ENCODE data around the gene FNDC4.
"Not testable (repeated sequence)": the region's sequence is repeated elsewhere in the genome, so short reads cannot be mapped to it uniquely, and the experiment has no call there.

The FNDC4 gene

GRCh38 chr2:27494944-27495554, at the start of gene FNDC4:
FNDC4 (minus strand) TSS chr2:27495200; CDS start chr2:27494679, 521 bp downstream.
- Histone ChIP-seq H3K4me3 (ENCODE audit: low read depth, low read length) (peak within 1 kb of the TSS; percentile 93), H3K27me3 (ENCODE audit: control insufficient read depth, insufficient read depth, low read length) (peaks cover 56% of the 10 kb centered on the region), H3K9me3 (ENCODE audit: control insufficient read depth, insufficient read depth, low read depth, low read length) (no peaks in the 10 kb centered on the region), H3K36me3 (ENCODE audit: control insufficient read depth, insufficient read depth, low read length) (peaks cover 2% of the 10 kb centered on the region; the same call in 1 of the 2 replicates), H3K4me1 (ENCODE audit: control insufficient read depth, insufficient read depth, low read length) (peaks cover 8% of the 10 kb centered on the region), H3K27ac (ENCODE audit: low read depth, low read length) (no peak within 1 kb of the TSS), H3K9ac (ENCODE audit: low read length) (peak within 1 kb of the TSS; percentile 78)

GRCh38 chr2:27544143-27544821, 49.3 kb upstream of the FNDC4 start:
- H3K27ac ChIP-seq (ENCODE audit: low read depth, low read length): no peak overlapping the region
- H3K27me3 ChIP-seq (ENCODE audit: control insufficient read depth, insufficient read depth, low read length): no peaks in the 10 kb centered on the region
- H3K9me3 ChIP-seq (ENCODE audit: control insufficient read depth, insufficient read depth, low read depth, low read length): peaks cover 17% of the 10 kb centered on the region
- H3K9ac ChIP-seq (ENCODE audit: low read length): no peak overlapping the region
- no peak overlapping the region for H3K4me3 ChIP-seq (ENCODE audit: low read depth, low read length)
- H3K36me3 ChIP-seq (ENCODE audit: control insufficient read depth, insufficient read depth, low read length): no peaks in the 10 kb centered on the region
- no peaks in the 10 kb centered on the region for H3K4me1 ChIP-seq (ENCODE audit: control insufficient read depth, insufficient read depth, low read length)

- H3K36me3 ChIP-seq (ENCODE audit: control insufficient read depth, insufficient read depth, low read length); H3K27me3 ChIP-seq (ENCODE audit: control insufficient read depth, insufficient read depth, low read length); H3K4me3 ChIP-seq (ENCODE audit: low read depth, low read length); H3K9me3 ChIP-seq (ENCODE audit: control insufficient read depth, insufficient read depth, low read depth, low read length); H3K27ac ChIP-seq (ENCODE audit: low read depth, low read length); H3K9ac ChIP-seq (ENCODE audit: low read length); H3K4me1 ChIP-seq (ENCODE audit: control insufficient read depth, insufficient read depth, low read length): not testable (repeated sequence)
Observed at GRCh38 chr2:27539649-27540048, 44.6 kb upstream of the FNDC4 start.

GRCh38 chr2:27538839-27539450, 43.9 kb upstream of the FNDC4 start:
- not testable (repeated sequence) for H3K36me3 ChIP-seq (ENCODE audit: control insufficient read depth, insufficient read depth, low read length)

GRCh38 chr2:27537287-27537686, 42.3 kb upstream of the FNDC4 start:
- H3K36me3 ChIP-seq (ENCODE audit: control insufficient read depth, insufficient read depth, low read length): no peaks in the 10 kb centered on the region
- H3K4me3 ChIP-seq (ENCODE audit: low read depth, low read length): no peak overlapping the region
- 0 out of 2 replicates have a peak, but pooled peaks cover 5% of the 10 kb centered on the region for H3K9me3 ChIP-seq (ENCODE audit: control insufficient read depth, insufficient read depth, low read depth, low read length)

More at GRCh38 chr2:27538839-27539450, 43.9 kb upstream of the FNDC4 start:
- not testable (repeated sequence) for H3K4me3 ChIP-seq (ENCODE audit: low read depth, low read length); H3K9me3 ChIP-seq (ENCODE audit: control insufficient read depth, insufficient read depth, low read depth, low read length); H3K27me3 ChIP-seq (ENCODE audit: control insufficient read depth, insufficient read depth, low read length); H3K9ac ChIP-seq (ENCODE audit: low read length); H3K27ac ChIP-seq (ENCODE audit: low read depth, low read length); H3K4me1 ChIP-seq (ENCODE audit: control insufficient read depth, insufficient read depth, low read length)

GRCh38 chr2:27531983-27532382, 37.0 kb upstream of the FNDC4 start:
- no peak overlapping the region for H3K27ac ChIP-seq (ENCODE audit: low read depth, low read length)
- H3K9me3 ChIP-seq (ENCODE audit: control insufficient read depth, insufficient read depth, low read depth, low read length): no peaks in the 10 kb centered on the region
- H3K4me3 ChIP-seq (ENCODE audit: low read depth, low read length): no peak overlapping the region
- no peaks in the 10 kb centered on the region for H3K4me1 ChIP-seq (ENCODE audit: control insufficient read depth, insufficient read depth, low read length)
- H3K9ac ChIP-seq (ENCODE audit: low read length): no peak overlapping the region
- no peaks in the 10 kb centered on the region for H3K27me3 ChIP-seq (ENCODE audit: control insufficient read depth, insufficient read depth, low read length)
- no peaks in the 10 kb centered on the region for H3K36me3 ChIP-seq (ENCODE audit: control insufficient read depth, insufficient read depth, low read length)

More at GRCh38 chr2:27537287-27537686, 42.3 kb upstream of the FNDC4 start:
- Histone ChIP-seq H3K9ac (ENCODE audit: low read length) (no peak overlapping the region), H3K4me1 (ENCODE audit: control insufficient read depth, insufficient read depth, low read length) (no peaks in the 10 kb centered on the region), H3K27me3 (ENCODE audit: control insufficient read depth, insufficient read depth, low read length) (0 out of 2 replicates have a peak, but pooled peaks cover 5% of the 10 kb centered on the region), H3K27ac (ENCODE audit: low read depth, low read length) (no peak overlapping the region)

- H3K27me3 ChIP-seq (ENCODE audit: control insufficient read depth, insufficient read depth, low read length): no peaks in the 10 kb centered on the region
Observed at GRCh38 chr2:27527182-27527581, 32.2 kb upstream of the FNDC4 start.

GRCh38 chr2:27522400-27522945, 27.5 kb upstream of the FNDC4 start:
- Histone ChIP-seq H3K9ac (ENCODE audit: low read length) (no peak overlapping the region), H3K27ac (ENCODE audit: low read depth, low read length) (no peak overlapping the region), H3K4me3 (ENCODE audit: low read depth, low read length) (no peak overlapping the region), H3K36me3 (ENCODE audit: control insufficient read depth, insufficient read depth, low read length) (no peaks in the 10 kb centered on the region), H3K27me3 (ENCODE audit: control insufficient read depth, insufficient read depth, low read length) (no peaks in the 10 kb centered on the region), H3K4me1 (ENCODE audit: control insufficient read depth, insufficient read depth, low read length) (no peaks in the 10 kb centered on the region), H3K9me3 (ENCODE audit: control insufficient read depth, insufficient read depth, low read depth, low read length) (no peaks in the 10 kb centered on the region)

More at GRCh38 chr2:27527182-27527581, 32.2 kb upstream of the FNDC4 start:
- Histone ChIP-seq H3K4me1 (ENCODE audit: control insufficient read depth, insufficient read depth, low read length) (no peaks in the 10 kb centered on the region), H3K36me3 (ENCODE audit: control insufficient read depth, insufficient read depth, low read length) (no peaks in the 10 kb centered on the region), H3K9ac (ENCODE audit: low read length) (no peak overlapping the region), H3K27ac (ENCODE audit: low read depth, low read length) (no peak overlapping the region), H3K4me3 (ENCODE audit: low read depth, low read length) (no peak overlapping the region), H3K9me3 (ENCODE audit: control insufficient read depth, insufficient read depth, low read depth, low read length) (no peaks in the 10 kb centered on the region)

- Histone ChIP-seq H3K4me3 (ENCODE audit: low read depth, low read length) (no peak overlapping the region), H3K9me3 (ENCODE audit: control insufficient read depth, insufficient read depth, low read depth, low read length) (no peaks in the 10 kb centered on the region), H3K27ac (ENCODE audit: low read depth, low read length) (no peak overlapping the region), H3K4me1 (ENCODE audit: control insufficient read depth, insufficient read depth, low read length) (no peaks in the 10 kb centered on the region), H3K9ac (ENCODE audit: low read length) (no peak overlapping the region), H3K36me3 (ENCODE audit: control insufficient read depth, insufficient read depth, low read length) (no peaks in the 10 kb centered on the region), H3K27me3 (ENCODE audit: control insufficient read depth, insufficient read depth, low read length) (no peaks in the 10 kb centered on the region)
Observed at GRCh38 chr2:27520316-27520715, 25.3 kb upstream of the FNDC4 start.

- H3K27ac ChIP-seq (ENCODE audit: low read depth, low read length): no peak overlapping the region
- no peaks in the 10 kb centered on the region for H3K36me3 ChIP-seq (ENCODE audit: control insufficient read depth, insufficient read depth, low read length)
- no peak overlapping the region for H3K9ac ChIP-seq (ENCODE audit: low read length)
- H3K4me1 ChIP-seq (ENCODE audit: control insufficient read depth, insufficient read depth, low read length): no peaks in the 10 kb centered on the region
- no peak overlapping the region for H3K4me3 ChIP-seq (ENCODE audit: low read depth, low read length)
- H3K27me3 ChIP-seq (ENCODE audit: control insufficient read depth, insufficient read depth, low read length): no peaks in the 10 kb centered on the region
- no peaks in the 10 kb centered on the region for H3K9me3 ChIP-seq (ENCODE audit: control insufficient read depth, insufficient read depth, low read depth, low read length)
Observed at GRCh38 chr2:27518782-27519113, 23.7 kb upstream of the FNDC4 start.

All from HUES6 (cell line).